NT2/D1 (cell line): ENCODE results near the gene OSBP.

ENCODE experiments used
- YY1 ChIP-seq: IDR thresholded peaks from 2 replicates; pipeline ENCODE4 v1.6.1; 2011; ENCODE audit not compliant: insufficient read length, insufficient read depth
- ZNF274 ChIP-seq: IDR thresholded peaks from 2 replicates; pipeline ENCODE4 v1.6.1; 2011; ENCODE audit warnings: mild to moderate bottlenecking, low read depth, low read length

- TF ChIP-seq ZNF274 (no peak), YY1 (no peak)
Observed at GRCh38 chr11:59560702-59561473, 54.7 kb downstream of the OSBP start.
